ENCODE results near the gene ERI3. TPM values are rescaled to one million over a fixed set of nuclear protein-coding genes. Genes with fewer than 3 reads are reported as not detected.

Gene ERI3
- total RNA-seq, 1 experiment from 2014 or later: 108 TPM

GRCh38 chr1:44316231-44316759, 38.8 kb downstream of the ERI3 start:
- DNase-seq (ENCODE audit: low spot score): no peak

- DNase-seq (ENCODE audit: low spot score): no peak
These were observed 39.5 kb downstream of the ERI3 start for GRCh38 chr1:44315521-44315920.

- no peak for DNase-seq (ENCODE audit: low spot score)
These were observed 40.6 kb downstream of the ERI3 start for GRCh38 chr1:44314452-44314851.

- no peak for DNase-seq (ENCODE audit: low spot score)
These were observed 41.7 kb downstream of the ERI3 start for GRCh38 chr1:44313265-44313918.

- DNase-seq (ENCODE audit: low spot score): no peak
These were observed 42.5 kb downstream of the ERI3 start for GRCh38 chr1:44312399-44313196.

GRCh38 chr1:44310006-44310405, 45.1 kb downstream of the ERI3 start:
- no peak for DNase-seq (ENCODE audit: low spot score)

GRCh38 chr1:44305962-44306422, 49.1 kb downstream of the ERI3 start:
- no peak for DNase-seq (ENCODE audit: low spot score)

- no peak for DNase-seq (ENCODE audit: low spot score)
These were observed 51.5 kb downstream of the ERI3 start for GRCh38 chr1:44303532-44303931.

GRCh38 chr1:44302541-44302940, 52.5 kb downstream of the ERI3 start:
- no peak for DNase-seq (ENCODE audit: low spot score)

GRCh38 chr1:44301442-44301841, 53.6 kb downstream of the ERI3 start:
- no peak for DNase-seq (ENCODE audit: low spot score)

- no peak for DNase-seq (ENCODE audit: low spot score)
These were observed 54.2 kb downstream of the ERI3 start for GRCh38 chr1:44300852-44301251.

GRCh38 chr1:44297695-44298400, 57.2 kb downstream of the ERI3 start:
- no peak for DNase-seq (ENCODE audit: low spot score)

GRCh38 chr1:44296806-44297205, 58.3 kb downstream of the ERI3 start:
- DNase-seq (ENCODE audit: low spot score): no peak

- DNase-seq (ENCODE audit: low spot score): no peak
These were observed 59.0 kb downstream of the ERI3 start for GRCh38 chr1:44296086-44296485.

GRCh38 chr1:44294588-44295007, 60.5 kb downstream of the ERI3 start:
- no peak for DNase-seq (ENCODE audit: low spot score)

GRCh38 chr1:44293761-44294315, 61.2 kb downstream of the ERI3 start:
- no peak for DNase-seq (ENCODE audit: low spot score)

GRCh38 chr1:44292651-44293050, 62.4 kb downstream of the ERI3 start:
- DNase-seq (ENCODE audit: low spot score): no peak

- DNase-seq (ENCODE audit: low spot score): no peak
These were observed 64.6 kb downstream of the ERI3 start for GRCh38 chr1:44290250-44291094.

GRCh38 chr1:44289530-44289929, 65.5 kb downstream of the ERI3 start:
- DNase-seq (ENCODE audit: low spot score): no peak

GRCh38 chr1:44288883-44289282, 66.2 kb downstream of the ERI3 start:
- DNase-seq (ENCODE audit: low spot score): no peak

- no peak for DNase-seq (ENCODE audit: low spot score)
These were observed 70.9 kb downstream of the ERI3 start for GRCh38 chr1:44284184-44284583.
